ENCODE data around the gene RANBP9. TPM values are rescaled to one million over a fixed set of nuclear protein-coding genes. Genes with fewer than 3 reads are reported as not detected.
A peak's percentile ranks its signal among the peaks of the same experiment; 100 is the strongest.

Gene RANBP9
- total and polyA plus RNA-seq, 8 donors = 13.1 to 51.4 (median 19.8) TPM

DNA sequence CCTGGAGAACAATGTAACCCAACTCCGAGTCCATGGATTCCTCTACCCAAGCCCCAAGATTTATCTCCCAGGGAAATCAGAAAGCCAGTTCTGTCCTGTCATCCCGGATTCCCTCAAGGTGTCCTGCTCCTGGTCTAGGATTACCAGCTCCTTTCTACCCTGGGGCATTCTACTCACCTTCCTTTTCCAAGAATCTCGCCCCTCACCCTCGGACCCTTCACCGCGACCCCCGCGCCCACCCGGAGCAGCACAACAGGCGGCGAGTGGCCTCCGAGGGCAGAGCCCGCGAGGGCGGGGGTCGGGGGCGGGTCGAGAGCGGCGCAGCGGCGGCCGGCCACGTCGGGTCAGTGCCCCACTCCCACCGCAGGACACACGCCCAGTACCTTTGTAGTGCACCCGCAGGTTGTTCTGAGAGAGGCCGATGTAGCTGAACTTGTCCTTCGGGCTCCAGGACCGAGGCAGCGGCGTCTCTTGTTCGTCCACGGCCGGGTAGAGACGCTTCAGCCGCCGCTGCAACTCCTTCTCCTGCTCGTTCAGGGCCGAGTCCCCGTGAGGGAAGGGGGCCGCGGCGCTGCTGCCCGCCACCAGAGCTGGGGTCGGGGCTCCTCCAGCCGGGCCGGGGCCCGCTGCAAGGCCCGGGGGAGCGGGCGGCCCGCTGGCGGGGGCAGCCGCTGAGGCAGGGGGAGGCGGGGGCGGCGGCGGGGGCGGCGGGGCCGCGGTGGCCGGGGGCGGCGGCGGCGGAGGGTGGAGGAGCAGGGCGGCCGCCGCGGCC lies 897 bp downstream of the RANBP9 start:
- H3K4me3 ChIP-seq = peak overlapping the region; percentile 87 to 93 (median 90)
- TF ChIP-seq EP300 (IDR thresholded peaks at IDR 0.05) = no peak
- peak in 2 of 3 donors; percentile 21 to 48 for TF ChIP-seq POLR2AphosphoS5 (IDR thresholded peaks at IDR 0.05)
- no peak for TF ChIP-seq POLR2A (IDR thresholded peaks at IDR 0.05)
- TF ChIP-seq CTCF (IDR thresholded peaks at IDR 0.05) = no peak
- H3K9me3 ChIP-seq = no peaks in the 10 kb centered on the region
- peak; percentile 60 to 83 for DNase-seq
- WGBS, 5 donors = 0 to 2% (median 1%) methylated on average over 11 to 73 of the region's 73 CpGs
- peak overlapping the region; percentile 93 to 98 (median 97) for H3K27ac ChIP-seq
- H3K4me1 ChIP-seq = peaks cover 22 to 54% (median 32%) of the 10 kb centered on the region in 4 donors
- intact Hi-C loops (cut with DNase I; ENCODE audit: low total_unique reads) = no loop called here
- H3K27me3 ChIP-seq = no peaks in the 10 kb centered on the region
- H3K36me3 ChIP-seq = no peaks in the 10 kb centered on the region

DNA sequence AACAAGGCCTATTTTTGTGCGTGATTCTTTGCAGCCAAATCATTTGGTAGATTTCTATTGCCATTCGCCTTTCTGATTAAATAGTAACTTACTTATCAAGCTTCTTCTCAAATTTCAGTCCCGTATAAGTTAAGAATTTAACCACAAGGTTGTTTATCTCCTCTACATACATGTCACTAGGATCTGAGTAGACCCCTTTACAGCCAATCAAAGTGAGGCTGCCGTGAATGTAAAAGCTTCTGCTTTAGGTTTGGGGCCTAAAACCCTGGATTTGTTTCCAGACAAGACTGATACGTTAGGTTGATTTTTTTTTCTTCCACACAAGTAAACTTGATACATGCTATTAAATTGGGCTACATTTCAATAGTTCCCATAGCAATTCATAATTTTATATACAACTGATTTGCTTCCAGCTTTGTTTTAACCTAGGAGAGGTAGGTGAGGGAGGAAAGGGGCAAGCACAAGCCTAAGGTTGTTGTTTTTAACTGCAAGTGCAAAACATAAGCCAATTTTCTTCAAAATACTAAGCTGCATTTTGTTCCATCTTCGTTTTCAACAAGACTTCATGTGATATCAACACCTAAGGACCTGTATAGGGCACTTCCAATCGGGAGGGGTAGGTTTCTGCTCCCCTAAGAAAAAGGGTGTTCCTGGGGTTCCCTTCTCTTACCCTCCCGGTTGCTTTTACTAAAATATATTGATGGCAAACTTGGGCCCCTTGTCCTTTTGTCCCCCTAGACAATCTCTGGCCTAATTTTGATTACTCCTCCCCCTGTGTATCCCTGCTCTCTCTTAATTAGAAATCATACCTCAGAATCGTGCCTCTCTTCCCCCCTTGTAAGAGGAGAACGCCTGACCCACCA lies 1.7 kb downstream of the RANBP9 start:
- Histone ChIP-seq H3K27me3 (no peaks in the 10 kb centered on the region), H3K4me1 (peaks cover 22 to 55% (median 33%) of the 10 kb centered on the region in 4 donors), H3K27ac (peak overlapping the region; percentile 93 to 98 (median 97)), H3K36me3 (no peaks in the 10 kb centered on the region), H3K9me3 (no peaks in the 10 kb centered on the region), H3K4me3 (peak overlapping the region; percentile 87 to 93 (median 90))
- TF ChIP-seq POLR2AphosphoS5 (IDR thresholded peaks at IDR 0.05) (no peak), CTCF (IDR thresholded peaks at IDR 0.05) (no peak), POLR2A (IDR thresholded peaks at IDR 0.05) (no peak), EP300 (IDR thresholded peaks at IDR 0.05) (no peak)
- peak in 1 of 2 donors; percentile 74 for DNase-seq
- intact Hi-C loops (cut with DNase I; ENCODE audit: low total_unique reads) = loop anchor here (10.0 kb wide), 1 partner anchor 85 kb away; no protein-coding TSS in a partner anchor
- 1 to 3% (median 1%) methylated on average over 10 of the region's 10 CpGs for WGBS, 5 donors

GRCh38 chr6:13708736-13709135 lies 2.9 kb downstream of the RANBP9 start:
- peak in 1 of 2 donors; percentile 47 for DNase-seq
- no peaks in the 10 kb centered on the region for H3K36me3 ChIP-seq
- no peaks in the 10 kb centered on the region for H3K27me3 ChIP-seq
- TF ChIP-seq CTCF (IDR thresholded peaks at IDR 0.05) (no peak), POLR2A (IDR thresholded peaks at IDR 0.05) (no peak), POLR2AphosphoS5 (IDR thresholded peaks at IDR 0.05) (no peak), EP300 (IDR thresholded peaks at IDR 0.05) (no peak)
- H3K9me3 ChIP-seq = no peaks in the 10 kb centered on the region
- WGBS, 5 donors = 3 to 8% (median 4%) methylated on average over 5 of the region's 5 CpGs
- peak overlapping the region; percentile 87 to 93 (median 90) for H3K4me3 ChIP-seq
- peak overlapping the region in 4 of 5 donors; percentile 93 to 98 (median 95) for H3K27ac ChIP-seq
- intact Hi-C loops (cut with DNase I; ENCODE audit: low total_unique reads) = loop anchor here (10.0 kb wide), 1 partner anchor 84 kb away; no protein-coding TSS in a partner anchor
- H3K4me1 ChIP-seq = peaks cover 22 to 67% (median 43%) of the 10 kb centered on the region in 4 donors

GRCh38 chr6:13703496-13703895 lies 8.1 kb downstream of the RANBP9 start:
- H3K27ac ChIP-seq = no peak overlapping the region
- intact Hi-C loops (cut with DNase I; ENCODE audit: low total_unique reads) = loop anchor here (10.0 kb wide), 1 partner anchor 79 kb away; no protein-coding TSS in a partner anchor
- no peaks in the 10 kb centered on the region for H3K27me3 ChIP-seq
- H3K36me3 ChIP-seq = no peaks in the 10 kb centered on the region
- H3K4me1 ChIP-seq = peaks cover 18 to 79% (median 59%) of the 10 kb centered on the region in 4 donors
- no peak overlapping the region for H3K4me3 ChIP-seq
- no peak for DNase-seq
- TF ChIP-seq POLR2AphosphoS5 (IDR thresholded peaks at IDR 0.05) (no peak), CTCF (IDR thresholded peaks at IDR 0.05) (no peak), POLR2A (IDR thresholded peaks at IDR 0.05) (no peak), EP300 (IDR thresholded peaks at IDR 0.05) (no peak)
- no peaks in the 10 kb centered on the region for H3K9me3 ChIP-seq
